Gastroesophageal sphincter (tissue), 4 donors: ENCODE data around the gene TBX1. TPM values are rescaled to one million over a fixed set of nuclear protein-coding genes. Genes with fewer than 3 reads are reported as not detected.

Experiments used
- ATAC-seq: fragments of 150-250 bp; one replicate; pipeline ENCODE4 v1.9.1; 2016; ENCODE audit warnings: mild to moderate bottlenecking, moderate library complexity
- H3K27ac ChIP-seq, 4 donors: fragments of 200-600 bp; sonication (generic) in 3 of 4; 1 replicate in 3 of 4; 2 replicates in 1 of 4; pipeline ENCODE4 v1.5.1; 2016 to 2019
- H3K27me3 ChIP-seq: fragments of 200-600 bp; sonication (generic); one replicate; pipeline ENCODE4 v1.5.1; 2019
- H3K36me3 ChIP-seq, 2 donors: fragments of 200-600 bp; sonication (generic); one replicate each; pipeline ENCODE4 v1.5.1; 2019; ENCODE audit warnings: control low read depth in 1 of 2
- H3K4me1 ChIP-seq, 3 donors: fragments of 200-600 bp; sonication (generic); 1 replicate in 2 of 3; 2 replicates in 1 of 3; pipeline ENCODE4 v1.5.1; 2016 to 2019; ENCODE audit warnings: control low read depth in 2 of 3
- H3K4me3 ChIP-seq, 2 donors: fragments of 200-600 bp; sonication (generic); one replicate each; pipeline ENCODE4 v1.5.1; 2019; ENCODE audit warnings: mild to moderate bottlenecking in 1 of 2, moderate library complexity in 1 of 2
- H3K9me3 ChIP-seq, 3 donors: fragments of 200-600 bp; sonication (generic); one replicate each; pipeline ENCODE4 v1.5.1; 2017 to 2019; ENCODE audit warnings: control low read depth in 2 of 3
- CTCF ChIP-seq, 4 experiments: fragments of 200-600 bp in 2 of 4; fragments of 450-650 bp in 2 of 4; sonication (generic) in 1 of 4; IDR thresholded peaks; one replicate each; pipeline ENCODE4 v1.5.1; 2017 to 2019; ENCODE audit warnings: antibody characterized with exemption in 4 of 4, mild to moderate bottlenecking in 2 of 4, moderate library complexity in 2 of 4
- EP300 ChIP-seq: sonication (generic); formaldehyde crosslinking; IDR thresholded peaks from one replicate; pipeline ENCODE4 v1.6.1; 2017; ENCODE audit warnings: antibody characterized with exemption, mild to moderate bottlenecking
- POLR2A ChIP-seq, 2 donors: fragments of 450-650 bp; IDR thresholded peaks; one replicate each; pipeline ENCODE4 v1.6.1; 2017; ENCODE audit warnings: antibody characterized with exemption in 2 of 2, mild to moderate bottlenecking in 2 of 2, moderate library complexity in 1 of 2
- POLR2AphosphoS5 ChIP-seq: sonication (generic); formaldehyde crosslinking; IDR thresholded peaks from one replicate; pipeline ENCODE4 v1.6.1; 2017; ENCODE audit warnings: antibody characterized with exemption
- WGBS, 2 donors: methylation state at CpG; one replicate each; pipeline ENCODE4 v1.1.5; 2018; ENCODE audit warnings: low coverage in 1 of 2; 5-methylcytosine and 5-hydroxymethylcytosine counted together
- total RNA-seq, 4 donors: library from RNA; depleted of rRNA; stranded (reverse); fragments of >200 nt; gene quantifications; one replicate each; pipeline ENCODE4 v1.1.0, GENCODE V29; 2016

TBX1 gene
- total RNA-seq, 4 donors from 2014 or later, result 0.31 to 2.7 (median 1.2) TPM

- Histone ChIP-seq H3K27me3 (peaks cover 33% of the 10 kb centered on the region), H3K4me3 (no peak overlapping the region), H3K36me3 (no peaks in the 10 kb centered on the region), H3K4me1 (peaks cover 0 to 23% (median 6%) of the 10 kb centered on the region in 3 donors), H3K9me3 (no peaks in the 10 kb centered on the region), H3K27ac (no peak overlapping the region)
- no peak for ATAC-seq
- TF ChIP-seq CTCF (IDR thresholded peaks at IDR 0.05), result no peak
- TF ChIP-seq POLR2AphosphoS5, result no peak
- no peak for TF ChIP-seq EP300
- TF ChIP-seq POLR2A (IDR thresholded peaks at IDR 0.05), result no peak
- 65 to 90% methylated on average over 2 to 5 of the region's 6 CpGs for WGBS, 2 donors
Observed at GRCh38 chr22:19728271-19728670, 32.3 kb upstream of the TBX1 start.

GRCh38 chr22:19728836-19729235 lies 31.7 kb upstream of the TBX1 start:
- 81 to 100% methylated on average over 1 to 5 of the region's 10 CpGs for WGBS, 2 donors
- Histone ChIP-seq H3K9me3 (no peaks in the 10 kb centered on the region), H3K36me3 (no peaks in the 10 kb centered on the region), H3K27ac (no peak overlapping the region), H3K27me3 (peaks cover 27% of the 10 kb centered on the region), H3K4me1 (peaks cover 0 to 18% (median under 1%) of the 10 kb centered on the region in 3 donors), H3K4me3 (no peak overlapping the region)
- TF ChIP-seq CTCF (IDR thresholded peaks at IDR 0.05), result no peak
- no peak for TF ChIP-seq POLR2AphosphoS5
- no peak for TF ChIP-seq EP300
- no peak for TF ChIP-seq POLR2A (IDR thresholded peaks at IDR 0.05)
- no peak for ATAC-seq

GRCh38 chr22:19729507-19729906 lies 31.1 kb upstream of the TBX1 start:
- peaks cover 20% of the 10 kb centered on the region for H3K27me3 ChIP-seq
- no peak for TF ChIP-seq CTCF (IDR thresholded peaks at IDR 0.05)
- no peak for TF ChIP-seq EP300
- TF ChIP-seq POLR2A (IDR thresholded peaks at IDR 0.05), result no peak
- H3K36me3 ChIP-seq, result no peaks in the 10 kb centered on the region
- WGBS, 2 donors, result 70 to 100% methylated on average over 2 of the region's 9 CpGs
- H3K4me1 ChIP-seq, result peaks cover 0 to 11% (median 0%) of the 10 kb centered on the region in 3 donors
- no peak for ATAC-seq
- no peak overlapping the region for H3K4me3 ChIP-seq
- H3K27ac ChIP-seq, result no peak overlapping the region
- no peaks in the 10 kb centered on the region for H3K9me3 ChIP-seq

GRCh38 chr22:19730198-19730597 lies 30.4 kb upstream of the TBX1 start:
- WGBS, 2 donors, result no CpG with 5 or more reads among the region's 8 CpGs
- no peaks in the 10 kb centered on the region for H3K9me3 ChIP-seq
- ATAC-seq, result no peak
- H3K4me3 ChIP-seq, result no peak overlapping the region
- TF ChIP-seq POLR2A (IDR thresholded peaks at IDR 0.05) (no peak), POLR2AphosphoS5 (no peak), EP300 (no peak), CTCF (IDR thresholded peaks at IDR 0.05) (no peak)
- H3K27me3 ChIP-seq, result peaks cover 14% of the 10 kb centered on the region
- no peak overlapping the region for H3K27ac ChIP-seq
- peaks cover 0 to 11% (median 0%) of the 10 kb centered on the region in 3 donors for H3K4me1 ChIP-seq
- no peaks in the 10 kb centered on the region for H3K36me3 ChIP-seq

DNA sequence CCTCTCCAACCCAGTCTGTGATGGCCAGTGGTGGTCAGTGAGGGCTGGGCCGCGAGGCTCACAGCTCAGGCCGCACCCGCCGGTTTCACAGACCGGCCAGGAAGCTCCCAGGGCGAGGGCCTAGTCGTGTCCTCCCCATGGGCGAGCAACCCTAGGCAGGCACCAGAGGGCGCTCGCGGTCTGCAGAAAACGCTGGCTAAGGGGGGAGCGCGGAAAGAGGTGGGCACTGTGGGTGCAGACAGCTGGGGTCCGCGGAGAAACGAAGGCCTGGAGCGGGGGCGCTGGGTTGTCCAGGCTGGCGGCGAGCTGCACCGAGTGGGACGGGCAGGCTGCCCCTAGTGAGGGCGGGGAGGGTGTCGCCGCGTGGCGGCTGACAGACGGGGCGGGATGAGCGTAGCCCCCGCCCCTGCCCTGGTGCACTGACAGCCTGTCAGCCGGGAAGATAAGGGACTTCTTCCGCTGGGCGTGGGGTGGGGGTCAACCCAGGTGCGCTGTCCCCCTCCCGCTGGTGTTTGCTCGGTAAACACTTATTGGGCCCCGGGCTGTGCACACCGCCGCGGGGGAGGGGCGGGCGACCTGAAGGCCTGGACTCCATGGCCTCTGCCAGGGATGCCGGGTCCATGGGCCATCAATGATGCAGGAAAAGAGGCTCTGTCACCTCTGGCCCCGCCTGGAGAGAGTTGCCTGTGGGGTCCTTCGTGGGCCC lies 29.8 kb upstream of the TBX1 start:
- H3K4me1 ChIP-seq, result peaks cover 0 to 11% (median 0%) of the 10 kb centered on the region in 3 donors
- peak overlapping the region in 1 of 2 donors; percentile 47 for H3K4me3 ChIP-seq
- 20% methylated on average over 1 of the region's 48 CpGs; no CpG with 5 or more reads in 1 of the 2 donors for WGBS, 2 donors
- no peak overlapping the region for H3K27ac ChIP-seq
- H3K36me3 ChIP-seq, result no peaks in the 10 kb centered on the region
- TF ChIP-seq POLR2AphosphoS5, result no peak
- peak in 3 of 4 experiments; percentile 96 for TF ChIP-seq CTCF (IDR thresholded peaks at IDR 0.05)
- H3K9me3 ChIP-seq, result no peaks in the 10 kb centered on the region
- H3K27me3 ChIP-seq, result peaks cover 16% of the 10 kb centered on the region
- ATAC-seq, result peak; percentile 84
